GM19025 (cell line): Measurements from ENCODE around the gene ATP13A3.
A peak's percentile ranks its signal among the peaks of the same experiment; 100 is the strongest.
"Not testable (repeated sequence)": the region's sequence is repeated elsewhere in the genome, so short reads cannot be mapped to it uniquely, and the experiment has no call there.

Experiments
- ATAC-seq: cut with Tn5 transposase; IDR thresholded peaks from one replicate; pipeline ENCODE4 v1.9.1; 2021; ENCODE audit warnings: mild to moderate bottlenecking, low read depth, moderate library complexity; ENCODE audit not compliant: unreplicated experiment

ATP13A3 gene

GRCh38 chr3:194486540-194487288 is at the start of gene ATP13A3:
Gene ATP13A3 (minus strand): TSS chr3:194487002. CDS start chr3:194462190, 24,812 bp downstream.
- ATAC-seq, result peak; percentile 65

DNA sequence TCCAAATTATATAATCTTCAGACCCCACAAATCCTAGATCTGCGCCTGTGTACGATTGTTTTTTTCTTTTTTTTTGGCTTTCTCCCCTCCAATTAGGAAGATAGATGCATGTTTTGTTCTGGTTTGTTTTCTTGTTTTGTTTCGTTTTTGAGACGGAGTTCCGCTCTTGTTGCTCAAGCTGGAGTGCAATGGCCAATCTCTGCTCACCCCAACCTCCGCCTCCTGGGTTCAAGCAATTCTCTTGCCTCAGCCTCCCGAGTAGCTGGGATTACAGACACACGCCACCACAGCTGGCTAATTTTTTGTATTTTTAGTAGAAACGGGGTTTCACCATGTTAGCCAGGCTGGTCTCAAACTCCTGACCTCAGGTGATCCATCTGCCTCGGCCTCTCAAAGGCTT is 48.4 kb upstream of the ATP13A3 start:
- ATAC-seq, result not testable (repeated sequence)

DNA sequence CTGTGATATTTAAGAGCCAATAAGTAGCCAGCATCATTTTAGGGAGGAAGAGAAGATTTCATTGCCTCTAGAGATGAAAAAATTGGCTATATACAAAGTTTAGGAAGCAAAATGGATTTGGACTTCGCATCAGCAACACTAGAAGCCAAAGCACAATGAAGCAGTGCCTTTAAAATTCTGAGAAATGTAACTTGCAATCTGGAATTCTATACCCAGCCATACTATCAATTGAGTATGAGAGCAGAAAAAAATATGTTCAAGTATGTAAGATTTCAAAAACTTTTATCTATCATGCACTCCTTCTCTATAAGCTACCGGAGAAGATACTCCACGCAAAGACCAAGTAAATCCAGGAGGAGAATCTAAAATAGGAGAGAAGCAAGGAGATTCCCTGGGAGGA is 47.4 kb upstream of the ATP13A3 start:
- no peak for ATAC-seq

DNA sequence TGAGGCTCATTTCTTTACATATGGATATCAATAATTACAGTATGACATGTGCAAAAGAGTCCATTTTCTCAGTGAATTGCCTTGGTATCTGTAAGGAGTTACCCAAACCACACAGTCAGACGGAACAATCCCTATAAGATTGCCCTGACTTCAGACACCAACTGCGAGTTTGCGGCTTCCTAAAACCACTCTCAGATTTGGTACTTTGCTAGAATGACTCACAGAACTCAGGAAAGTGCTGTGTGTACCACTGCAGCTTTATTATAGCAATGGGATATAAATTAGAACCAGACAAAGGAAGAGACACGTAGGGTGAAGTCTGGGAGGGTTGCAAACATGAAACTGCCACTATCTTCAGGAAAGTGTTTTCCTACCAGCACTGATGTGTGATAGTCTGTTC is 45.8 kb upstream of the ATP13A3 start:
- no peak for ATAC-seq

- no peak for ATAC-seq
Observed at GRCh38 chr3:194527726-194528125, 40.9 kb upstream of the ATP13A3 start.

GRCh38 chr3:194526164-194526563 is 39.4 kb upstream of the ATP13A3 start:
- ATAC-seq, result no peak

DNA sequence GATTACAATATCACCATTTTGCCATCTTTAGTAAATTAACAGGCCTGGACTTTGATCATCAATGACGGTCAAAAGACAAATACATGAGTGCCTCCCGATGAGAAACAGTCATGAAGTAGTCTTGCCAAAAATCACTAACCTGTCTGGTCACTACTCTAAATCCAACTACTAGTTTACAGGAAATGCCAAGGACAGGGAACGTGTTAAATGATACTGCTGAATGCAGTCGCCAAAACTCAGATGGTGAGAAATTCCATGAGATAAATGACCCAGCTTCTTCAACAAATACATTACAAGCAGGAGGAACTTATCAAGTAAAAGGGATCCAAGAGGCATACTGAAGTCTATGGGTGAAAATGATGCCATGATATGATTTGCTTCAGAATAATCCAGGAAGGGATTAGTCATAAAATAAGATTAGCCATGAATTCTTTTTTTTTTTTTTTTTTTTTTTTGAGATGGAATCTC is 35.8 kb upstream of the ATP13A3 start:
- no peak for ATAC-seq

- ATAC-seq, result no peak
Observed at GRCh38 chr3:194521510-194522260, 34.9 kb upstream of the ATP13A3 start.

- peak; percentile 79 for ATAC-seq
Observed at GRCh38 chr3:194520682-194521162, 33.9 kb upstream of the ATP13A3 start.

GRCh38 chr3:194520201-194520600 is 33.4 kb upstream of the ATP13A3 start:
- not testable (repeated sequence) for ATAC-seq

GRCh38 chr3:194518652-194519051 is 31.9 kb upstream of the ATP13A3 start:
- ATAC-seq, result no peak

DNA sequence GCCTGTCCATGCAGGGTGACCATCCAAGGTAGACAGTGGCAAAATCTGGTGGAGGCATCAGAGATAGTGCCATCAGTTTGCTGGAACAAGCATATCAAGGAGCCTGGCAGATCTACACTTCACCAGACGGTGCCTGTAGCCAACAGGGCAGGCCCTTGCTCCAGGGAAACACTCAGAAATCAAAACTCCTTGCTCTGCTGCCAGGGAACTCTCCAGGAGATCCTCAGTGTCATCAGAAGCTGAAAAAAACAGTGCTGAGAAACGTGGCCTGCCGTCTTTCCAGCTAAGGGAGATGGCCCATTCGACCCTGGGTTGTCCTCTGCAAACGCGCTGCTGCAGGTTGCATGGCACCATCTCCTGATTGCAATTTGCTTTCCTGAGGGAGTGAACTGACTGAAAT is 30.5 kb upstream of the ATP13A3 start:
- ATAC-seq, result no peak

DNA sequence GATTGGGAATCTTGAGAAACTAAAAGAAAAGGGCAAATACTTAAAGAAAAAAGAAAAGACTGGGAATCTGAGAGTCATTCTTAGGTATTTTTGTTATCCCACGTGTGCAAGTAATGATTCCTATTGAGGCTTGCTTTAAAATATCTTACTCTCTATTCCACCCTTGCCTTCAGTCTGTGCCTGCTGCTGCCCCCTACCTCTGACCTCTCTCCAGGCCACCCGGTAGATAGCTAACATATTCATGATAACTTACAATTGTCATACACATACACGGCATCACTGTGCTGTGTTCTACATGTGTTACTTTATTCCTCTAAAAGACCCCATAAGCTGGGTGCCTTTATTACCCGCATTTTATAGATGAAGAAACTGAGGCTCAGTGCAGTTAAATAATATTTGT is 27.8 kb upstream of the ATP13A3 start:
- ATAC-seq, result no peak

DNA sequence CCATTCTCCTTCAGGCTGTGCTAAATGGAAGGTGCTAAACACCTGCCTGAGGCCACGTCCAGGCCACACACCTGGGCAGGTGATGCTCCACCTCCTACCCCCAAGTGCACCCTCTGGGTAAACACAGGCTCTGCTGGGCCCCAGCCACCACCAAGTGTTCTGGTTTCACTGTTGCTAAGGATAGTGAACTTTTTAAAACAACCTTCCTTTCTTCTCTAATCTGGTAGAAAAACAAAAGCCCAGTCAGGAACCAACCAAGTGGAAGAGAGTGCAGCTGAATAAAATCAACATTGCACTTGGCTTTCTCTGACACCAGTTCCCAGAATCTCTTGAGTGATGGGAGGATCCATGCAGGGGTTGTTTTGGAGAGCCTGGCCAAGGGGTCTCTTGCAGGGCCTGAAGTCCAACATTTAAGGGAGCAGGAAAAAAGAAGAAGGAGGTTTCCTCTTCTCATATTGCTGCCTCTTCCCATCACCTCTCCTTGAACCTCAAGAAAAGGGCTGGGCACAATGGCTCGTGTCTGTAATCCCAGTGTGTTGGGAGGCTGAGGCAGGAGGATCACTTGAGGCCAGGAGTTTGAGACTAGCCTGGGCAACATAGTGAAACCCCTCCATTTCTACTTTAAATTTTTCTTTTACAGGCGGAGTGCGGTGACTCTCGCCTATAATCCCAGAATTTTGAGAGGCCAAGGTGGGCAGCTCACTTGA is 26.2 kb upstream of the ATP13A3 start:
- no peak for ATAC-seq

GRCh38 chr3:194508491-194509453 is 22.0 kb upstream of the ATP13A3 start:
- ATAC-seq, result no peak

DNA sequence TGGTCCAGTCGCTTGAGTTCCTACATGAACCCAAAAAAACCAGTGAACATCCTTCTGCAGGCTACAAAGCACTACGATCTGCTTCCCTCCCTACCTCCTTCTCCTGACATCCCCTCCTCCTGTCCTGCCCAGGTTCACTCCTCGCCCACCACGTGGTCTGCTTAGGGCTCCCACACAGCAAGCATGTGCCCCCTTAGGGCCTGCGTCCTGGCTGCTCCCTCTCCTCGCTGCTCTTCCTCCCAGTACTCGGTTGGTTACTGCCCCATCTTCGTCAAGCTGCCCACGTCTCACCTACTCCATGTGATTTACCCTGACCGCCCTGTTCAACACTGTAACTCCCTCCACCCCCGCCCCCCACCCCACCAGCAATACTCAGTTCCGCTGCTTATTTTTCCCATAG is 20.8 kb upstream of the ATP13A3 start:
- no peak for ATAC-seq

GRCh38 chr3:194505791-194506415 is 19.1 kb upstream of the ATP13A3 start:
- no peak for ATAC-seq

DNA sequence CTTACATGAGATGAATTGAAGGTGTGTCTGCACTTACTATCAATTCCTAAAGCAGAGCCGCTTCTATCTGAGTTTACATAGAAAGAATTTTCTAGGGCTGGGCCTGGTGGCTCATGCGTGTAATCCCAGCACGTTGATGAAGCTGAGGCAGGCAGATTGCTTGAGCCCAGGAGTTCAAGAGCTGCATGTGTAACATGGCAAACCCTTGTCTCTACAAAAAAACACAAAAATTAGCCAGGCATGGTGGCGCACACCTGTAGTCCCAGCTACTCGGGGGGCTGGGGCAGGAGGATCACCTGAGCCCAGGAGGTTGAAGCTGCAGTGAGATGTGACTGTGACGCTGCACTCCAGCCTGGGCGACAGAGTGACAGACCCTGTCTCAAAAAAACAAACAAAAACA is 18.1 kb upstream of the ATP13A3 start:
- ATAC-seq, result no peak

DNA sequence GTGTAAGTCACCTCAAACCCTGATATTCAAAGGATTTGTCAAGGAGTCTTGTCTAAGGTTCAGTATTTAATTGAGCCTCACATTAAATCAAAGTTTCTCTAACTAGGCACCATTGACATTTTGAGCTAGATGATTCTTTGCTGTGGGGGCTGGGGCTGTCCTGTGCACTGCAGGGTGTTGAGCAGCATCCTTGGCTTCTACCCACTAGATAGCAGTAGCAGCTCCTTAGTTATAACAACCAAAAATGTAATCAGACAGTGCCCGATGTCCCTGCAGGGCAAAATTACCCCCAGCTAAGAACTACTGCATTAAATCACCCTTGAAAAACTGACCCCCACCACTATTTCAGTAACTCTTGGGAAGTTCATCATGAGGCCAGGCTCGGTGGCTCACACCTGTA is 17.3 kb upstream of the ATP13A3 start:
- ATAC-seq, result no peak
